Activated CD8-positive, alpha-beta T cell treated with anti-CD3 and anti-CD28 coated beads, Interleukin-2, amount 10 ng/mL, durations not matched to agents 7 days and 5 days (primary cell): ENCODE results near the gene ACYP2. TPM values are rescaled to one million over a fixed set of nuclear protein-coding genes. Genes with fewer than 3 reads are reported as not detected.
"Not testable (repeated sequence)": the region's sequence is repeated elsewhere in the genome, so short reads cannot be mapped to it uniquely, and the experiment has no call there.

Source experiments
- ATAC-seq: fragments of 150-1000 bp; cut with Tn5 transposase; one replicate; pipeline ENCODE4 v1.10.0; 2021; ENCODE audit warnings: moderate library complexity
- CTCF ChIA-PET: fragments of 350-600 bp; sonication (Branson Sonifier 250); formaldehyde crosslinking; loops from one replicate; lab custom pipeline; 2021; ENCODE audit warnings: antibody characterized with exemption; lab: Charles Lee
- POLR2A ChIA-PET: fragments of 350-600 bp; sonication (Branson Sonifier 250); formaldehyde crosslinking; loops from one replicate; lab custom pipeline; 2021; ENCODE audit warnings: antibody characterized with exemption; lab: Charles Lee
- DNase-seq: peaks from one replicate; pipeline ENCODE4 v3.0.0-alpha.2; 2020
- H3K27ac Mint-ChIP-seq: one replicate; pipeline ENCODE4 v1.8.0; 2021; ENCODE audit warnings: mild to moderate bottlenecking, mixed read lengths
- H3K27me3 Mint-ChIP-seq: one replicate; pipeline ENCODE4 v1.8.0; 2021; ENCODE audit warnings: low read depth, mixed read lengths
- H3K36me3 Mint-ChIP-seq: one replicate; pipeline ENCODE4 v1.8.0; 2021; ENCODE audit warnings: low read depth, mixed read lengths
- H3K4me1 Mint-ChIP-seq: one replicate; pipeline ENCODE4 v1.8.0; 2021; ENCODE audit warnings: low read depth, mixed read lengths
- H3K4me3 Mint-ChIP-seq: one replicate; pipeline ENCODE4 v1.8.0; 2021; ENCODE audit warnings: mild to moderate bottlenecking, mixed read lengths
- H3K9me3 Mint-ChIP-seq: one replicate; pipeline ENCODE4 v1.8.0; 2022; ENCODE audit warnings: mixed read lengths; ENCODE audit not compliant: insufficient read depth
- total RNA-seq, 2 experiments: library from RNA; stranded (reverse); gene quantifications; one replicate each; pipeline ENCODE4 v1.2.3, GENCODE V29; 2021

ACYP2 gene
- total RNA-seq, 2 experiments from 2014 or later, result 9.0 to 9.6 TPM

DNA sequence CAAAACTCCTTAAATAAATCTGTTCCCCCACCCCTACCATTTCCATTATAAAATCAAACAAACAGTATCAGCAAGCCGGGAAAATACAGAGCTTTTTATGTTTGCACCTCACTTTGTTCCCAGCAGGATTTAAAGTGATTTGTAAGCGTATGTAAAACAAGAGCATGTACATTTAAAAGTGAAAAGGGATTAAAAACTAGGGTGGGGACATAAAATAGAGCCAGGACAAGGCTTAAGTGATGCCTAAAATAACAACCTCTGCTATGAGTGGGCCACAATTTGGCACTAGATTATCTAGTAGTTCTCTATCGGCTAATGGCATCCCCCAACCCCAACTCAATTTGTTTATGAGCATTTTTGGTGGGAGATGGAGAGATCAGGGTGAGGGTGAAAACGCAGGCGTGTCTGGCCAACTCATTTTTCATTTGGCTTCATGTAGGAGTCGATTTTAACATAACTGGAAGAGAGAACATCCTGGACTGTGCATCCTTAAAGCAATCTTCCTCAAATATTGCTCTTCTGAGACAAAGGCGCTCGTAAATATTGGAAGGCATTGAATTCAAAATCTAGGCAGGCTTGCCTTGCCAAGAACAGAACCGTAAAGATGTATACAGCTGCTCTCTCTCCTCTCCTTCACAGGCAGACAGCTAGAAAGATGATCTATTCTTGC is 175.1 kb downstream of the ACYP2 start:
- no peaks in the 10 kb centered on the region for H3K36me3 Mint-ChIP-seq
- POLR2A ChIA-PET, result interaction anchor here (0.6 kb wide), 1 partner anchor 119 kb away, joined by 3 read pairs; no protein-coding TSS in a partner anchor

DNA sequence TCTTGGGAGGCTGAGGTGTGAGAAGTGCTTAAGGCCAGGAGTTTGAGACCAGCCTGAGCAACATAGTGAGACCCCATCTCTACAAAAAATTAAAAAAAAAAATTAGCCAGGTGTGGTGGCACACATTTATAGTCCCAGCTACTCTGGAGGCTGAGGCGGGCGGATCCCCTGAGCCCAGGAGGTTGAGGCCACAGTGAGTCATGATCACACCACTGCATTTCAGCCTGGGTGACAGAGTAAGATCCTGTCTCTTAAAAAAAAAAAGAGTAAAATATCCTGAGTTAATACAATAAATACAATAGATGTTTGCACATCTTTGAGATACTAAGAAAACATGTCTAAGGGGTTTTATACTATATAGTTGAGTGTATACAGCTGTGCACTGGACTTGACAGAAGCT is 179.2 kb downstream of the ACYP2 start:
- H3K4me3 Mint-ChIP-seq, H3K4me1 Mint-ChIP-seq, ATAC-seq, H3K36me3 Mint-ChIP-seq, DNase-seq, POLR2A ChIA-PET, H3K9me3 Mint-ChIP-seq, H3K27ac Mint-ChIP-seq, H3K27me3 Mint-ChIP-seq: not testable (repeated sequence)
- CTCF ChIA-PET, result interaction anchor here (1.4 kb wide), 1 partner anchor 188 kb away, joined by 4 read pairs; no protein-coding TSS in a partner anchor

More for the DNA sequence above, 175.1 kb downstream of the ACYP2 start:
- Mint-ChIP-seq H3K4me3 (no peak overlapping the region), H3K27ac (no peak overlapping the region), H3K4me1 (no peaks in the 10 kb centered on the region), H3K9me3 (no peaks in the 10 kb centered on the region), H3K27me3 (no peaks in the 10 kb centered on the region)
- CTCF ChIA-PET, result no interaction called here
- ATAC-seq (no peak), DNase-seq (no peak)

DNA sequence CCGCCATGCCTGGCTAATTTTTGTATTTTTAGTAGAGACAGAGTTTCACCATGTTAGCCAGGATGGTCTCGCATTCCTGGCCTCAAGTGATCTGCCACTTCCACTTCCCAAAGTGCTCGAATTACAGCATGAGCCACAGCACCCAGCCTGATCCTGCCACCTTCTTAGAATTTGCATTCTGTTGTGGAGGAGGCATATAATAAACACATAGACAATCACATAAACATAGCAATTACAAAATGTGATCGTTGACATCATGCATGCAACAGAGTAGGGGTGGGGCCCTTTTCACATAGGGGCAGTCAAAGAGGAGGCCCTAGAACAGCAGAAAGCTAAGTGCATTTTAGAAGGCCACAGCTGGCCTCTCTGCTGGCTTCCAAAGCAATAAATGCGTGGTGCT is 180.5 kb downstream of the ACYP2 start:
- no peaks in the 10 kb centered on the region for H3K27me3 Mint-ChIP-seq
- H3K36me3 Mint-ChIP-seq, result no peaks in the 10 kb centered on the region
- ChIA-PET CTCF (no interaction called here), POLR2A (no interaction called here)
- no peaks in the 10 kb centered on the region for H3K9me3 Mint-ChIP-seq
- H3K4me3 Mint-ChIP-seq, result no peak overlapping the region
- no peaks in the 10 kb centered on the region for H3K4me1 Mint-ChIP-seq
- H3K27ac Mint-ChIP-seq, result no peak overlapping the region
- no peak for DNase-seq
- no peak for ATAC-seq

DNA sequence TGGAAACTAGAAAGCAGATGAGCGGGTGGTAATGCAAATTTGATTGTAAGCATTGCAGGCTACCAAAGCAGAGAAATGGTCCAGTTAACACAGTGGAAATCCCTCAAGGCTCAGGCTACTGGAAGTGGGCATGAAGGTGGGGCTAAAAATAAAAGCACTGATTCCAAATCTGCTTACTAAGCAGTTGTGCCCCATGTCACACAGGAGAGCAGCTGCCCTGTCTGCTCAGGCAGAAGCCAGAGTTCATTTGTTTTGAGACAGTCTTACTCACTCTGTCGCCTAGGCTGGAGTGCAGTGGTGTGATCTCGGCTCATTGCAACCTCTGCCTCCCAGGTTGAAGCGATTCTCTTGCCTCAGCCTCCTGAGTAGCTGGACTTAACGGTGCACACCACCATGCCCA is 183.1 kb downstream of the ACYP2 start:
- no peak overlapping the region for H3K27ac Mint-ChIP-seq
- POLR2A ChIA-PET, result no interaction called here
- no peak for DNase-seq
- no peak for ATAC-seq
- no peak overlapping the region for H3K4me3 Mint-ChIP-seq
- H3K36me3 Mint-ChIP-seq, result no peaks in the 10 kb centered on the region
- CTCF ChIA-PET, result no interaction called here
- H3K4me1 Mint-ChIP-seq, result no peaks in the 10 kb centered on the region
- no peaks in the 10 kb centered on the region for H3K9me3 Mint-ChIP-seq
- H3K27me3 Mint-ChIP-seq, result no peaks in the 10 kb centered on the region

DNA sequence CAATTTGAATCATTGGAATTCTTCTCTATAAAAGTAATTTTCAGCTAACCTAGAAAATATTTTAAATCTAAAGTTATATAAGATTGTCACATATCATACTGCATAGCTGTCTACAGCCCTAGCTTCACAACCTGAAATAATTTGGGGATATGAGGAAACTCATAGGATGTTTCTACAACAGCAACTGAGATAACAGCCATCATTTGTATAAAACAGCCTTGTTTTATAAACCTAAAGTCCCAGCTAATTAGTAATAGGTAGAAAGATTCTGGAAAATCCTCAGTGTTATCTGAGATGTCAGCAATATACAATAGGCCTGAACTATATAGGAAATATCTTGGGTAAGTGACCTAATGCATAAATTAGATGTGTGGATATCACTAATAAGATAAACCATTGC is 188.2 kb downstream of the ACYP2 start:
- ATAC-seq (no peak), DNase-seq (no peak)
- Mint-ChIP-seq H3K27ac (no peak overlapping the region), H3K4me3 (no peak overlapping the region), H3K27me3 (no peaks in the 10 kb centered on the region), H3K4me1 (no peaks in the 10 kb centered on the region), H3K36me3 (no peaks in the 10 kb centered on the region), H3K9me3 (no peaks in the 10 kb centered on the region)
- CTCF ChIA-PET, result interaction anchor here (0.7 kb wide), 1 partner anchor 170 kb away, joined by 3 read pairs; no protein-coding TSS in a partner anchor
- POLR2A ChIA-PET, result no interaction called here

DNA sequence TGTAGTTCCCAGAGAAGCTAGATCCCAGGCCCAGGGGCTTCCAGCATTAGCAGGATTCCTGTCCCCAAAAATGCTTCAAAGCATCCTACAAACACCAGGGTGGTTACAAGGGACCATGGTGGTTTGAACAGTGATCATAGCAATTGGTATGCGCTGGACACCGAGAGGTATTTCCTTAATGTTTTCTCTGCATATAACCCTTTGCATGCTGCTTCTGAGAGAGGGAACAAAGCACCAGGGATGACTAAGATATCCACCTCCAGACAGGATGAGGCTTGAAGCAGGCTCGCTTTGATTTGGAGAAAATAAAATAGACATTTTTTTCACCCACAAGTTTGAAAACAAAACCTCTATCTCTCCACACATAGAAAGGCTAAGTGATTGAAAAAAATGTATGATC is 191.1 kb downstream of the ACYP2 start:
- CTCF ChIA-PET, result no interaction called here
- Mint-ChIP-seq H3K4me3 (no peak overlapping the region), H3K27me3 (peaks cover 3% of the 10 kb centered on the region), H3K4me1 (no peaks in the 10 kb centered on the region), H3K36me3 (no peaks in the 10 kb centered on the region), H3K27ac (no peak overlapping the region), H3K9me3 (no peaks in the 10 kb centered on the region)
- DNase-seq, result no peak
- POLR2A ChIA-PET, result no interaction called here
- no peak for ATAC-seq

DNA sequence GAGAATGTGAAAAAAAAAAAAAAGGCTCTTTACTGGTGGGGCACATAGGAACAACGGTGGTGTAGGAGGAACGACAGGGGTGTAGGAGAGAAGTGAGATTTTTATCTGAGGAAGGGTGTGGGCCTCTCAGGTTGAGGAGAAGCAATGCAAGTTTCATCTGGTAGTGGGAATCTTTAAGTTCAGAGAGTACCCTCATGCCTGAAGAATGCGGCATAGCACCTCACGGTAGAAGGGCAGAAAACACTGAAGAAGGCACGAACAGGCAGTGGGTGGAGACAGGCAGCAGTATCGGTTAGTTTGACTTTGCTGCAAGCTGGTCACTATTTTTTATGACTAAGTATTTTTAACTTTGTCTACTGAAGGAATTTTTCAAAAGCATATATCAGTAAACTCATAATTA is 192.8 kb downstream of the ACYP2 start:
- Mint-ChIP-seq H3K27ac (no peak overlapping the region), H3K9me3 (no peaks in the 10 kb centered on the region), H3K4me1 (no peaks in the 10 kb centered on the region), H3K27me3 (peaks cover 3% of the 10 kb centered on the region), H3K36me3 (no peaks in the 10 kb centered on the region), H3K4me3 (no peak overlapping the region)
- no peak for ATAC-seq
- CTCF ChIA-PET, result no interaction called here
- POLR2A ChIA-PET, result no interaction called here
- no peak for DNase-seq

DNA sequence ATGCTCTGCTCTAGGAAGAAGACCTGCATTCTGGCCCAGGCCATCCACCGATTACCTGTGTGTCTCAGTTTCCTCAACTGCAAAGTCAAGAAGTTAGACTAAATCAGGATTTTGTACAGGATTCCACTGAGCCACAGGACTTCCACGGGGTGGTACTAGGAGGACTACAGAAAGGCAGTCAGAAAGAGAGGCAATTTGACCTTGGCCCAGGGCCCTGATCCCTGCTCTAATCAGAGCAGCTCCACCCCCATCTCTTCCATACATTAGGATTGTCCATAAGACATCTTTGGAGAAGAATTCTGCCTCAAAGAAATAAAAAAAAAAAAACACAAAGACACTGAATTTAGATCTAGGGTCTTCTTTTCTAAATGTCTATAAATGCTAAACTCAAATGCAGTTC is 193.4 kb downstream of the ACYP2 start:
- Mint-ChIP-seq H3K36me3 (no peaks in the 10 kb centered on the region), H3K9me3 (no peaks in the 10 kb centered on the region), H3K4me1 (no peaks in the 10 kb centered on the region), H3K27ac (no peak overlapping the region), H3K27me3 (peaks cover 3% of the 10 kb centered on the region), H3K4me3 (no peak overlapping the region)
- ATAC-seq (no peak), DNase-seq (no peak)
- CTCF ChIA-PET, result no interaction called here
- POLR2A ChIA-PET, result no interaction called here

DNA sequence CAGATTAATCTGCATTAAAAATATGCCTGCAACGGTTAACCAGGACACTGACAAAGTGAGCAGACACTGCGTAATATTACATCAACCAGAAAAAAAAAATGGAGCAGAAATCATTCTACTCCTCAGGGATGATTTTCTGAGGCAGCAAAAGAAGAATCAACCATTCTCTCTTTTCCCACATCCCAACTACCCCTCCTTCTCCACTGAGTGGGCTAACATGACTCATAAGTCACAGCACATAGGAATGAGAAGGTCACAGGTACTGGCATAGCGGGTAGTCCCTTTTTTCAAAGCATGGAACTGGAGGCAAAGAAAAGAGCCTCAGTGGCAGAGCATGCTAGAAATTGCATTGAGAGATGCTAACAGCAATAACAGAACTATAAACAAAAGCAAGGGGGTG is 194.9 kb downstream of the ACYP2 start:
- H3K4me1 Mint-ChIP-seq, result no peaks in the 10 kb centered on the region
- no peaks in the 10 kb centered on the region for H3K36me3 Mint-ChIP-seq
- H3K4me3 Mint-ChIP-seq, result no peak overlapping the region
- ChIA-PET CTCF (no interaction called here), POLR2A (no interaction called here)
- no peak overlapping the region for H3K27ac Mint-ChIP-seq
- ATAC-seq (no peak), DNase-seq (no peak)
- peaks cover 7% of the 10 kb centered on the region for H3K27me3 Mint-ChIP-seq
- H3K9me3 Mint-ChIP-seq, result no peaks in the 10 kb centered on the region

DNA sequence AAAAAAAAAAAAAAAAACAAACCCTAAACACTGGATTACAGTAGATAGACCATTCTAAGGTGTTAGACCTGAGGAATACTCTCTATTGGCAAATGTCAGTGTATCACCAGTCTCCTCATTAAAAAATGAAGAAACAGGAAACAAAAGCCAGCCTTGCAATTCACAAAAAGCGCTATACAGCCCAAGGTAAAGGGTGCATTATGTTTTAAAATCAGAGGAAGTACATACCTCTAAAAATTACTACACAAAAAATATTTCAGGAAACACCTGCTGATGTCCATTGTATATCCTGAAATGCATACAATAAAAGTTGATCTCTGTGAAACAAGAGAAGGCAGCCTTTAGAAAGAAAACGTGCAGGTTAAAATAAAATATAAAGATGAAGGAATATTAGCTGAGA is 195.5 kb downstream of the ACYP2 start:
- no peaks in the 10 kb centered on the region for H3K9me3 Mint-ChIP-seq

DNA sequence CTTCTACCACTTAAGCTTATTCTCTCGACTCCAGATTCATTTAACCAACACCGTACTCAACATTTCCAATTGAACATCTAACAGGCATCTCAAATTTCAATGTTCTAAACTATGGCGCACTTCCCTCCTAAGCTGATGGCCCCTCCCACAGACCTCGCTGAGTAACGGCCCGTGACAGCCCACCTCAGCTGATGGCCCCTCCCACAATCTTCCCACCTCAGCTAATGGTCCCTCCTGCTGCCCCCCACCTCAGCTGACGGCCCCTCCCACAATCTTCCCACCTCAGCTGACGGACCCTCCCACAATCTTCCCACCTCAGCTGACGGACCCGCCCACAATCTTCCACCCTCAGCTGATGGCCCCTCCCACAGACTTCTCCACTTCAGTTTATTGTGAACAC is 197.7 kb downstream of the ACYP2 start:
- CTCF ChIA-PET, result no interaction called here

More for the DNA sequence above, 195.5 kb downstream of the ACYP2 start:
- POLR2A ChIA-PET, result no interaction called here
- no peak for ATAC-seq
- H3K4me1 Mint-ChIP-seq, result no peaks in the 10 kb centered on the region
- H3K27me3 Mint-ChIP-seq, result peaks cover 7% of the 10 kb centered on the region
- CTCF ChIA-PET, result interaction anchor here (1.0 kb wide), 1 partner anchor 19 kb away, joined by 3 read pairs; no protein-coding TSS in a partner anchor
- H3K4me3 Mint-ChIP-seq, result no peak overlapping the region
- no peak overlapping the region for H3K27ac Mint-ChIP-seq
- DNase-seq, result no peak
- H3K36me3 Mint-ChIP-seq, result no peaks in the 10 kb centered on the region

DNA sequence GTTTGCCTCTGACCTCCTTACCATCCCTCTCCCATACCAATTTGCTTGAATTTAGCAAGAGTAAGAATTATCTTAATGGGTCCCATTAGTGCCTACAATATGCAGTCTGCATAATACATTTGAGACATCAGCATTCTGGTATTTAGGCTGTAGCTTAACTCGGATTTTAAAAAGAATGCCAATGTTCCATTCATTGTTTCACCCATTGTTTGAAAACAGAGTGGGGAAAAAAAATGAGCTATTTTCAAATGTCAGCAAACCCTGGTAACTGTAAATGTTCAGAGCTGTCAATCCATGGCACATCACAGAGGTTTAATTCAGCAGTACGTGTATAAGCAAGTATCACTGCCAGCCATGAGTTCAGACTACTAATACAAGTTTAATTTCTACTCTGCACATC is 202.6 kb downstream of the ACYP2 start:
- Mint-ChIP-seq H3K4me3 (no peak overlapping the region), H3K36me3 (no peaks in the 10 kb centered on the region), H3K27me3 (peaks cover 13% of the 10 kb centered on the region), H3K27ac (no peak overlapping the region), H3K9me3 (no peaks in the 10 kb centered on the region), H3K4me1 (no peaks in the 10 kb centered on the region)
- ChIA-PET POLR2A (no interaction called here), CTCF (no interaction called here)
- DNase-seq (no peak), ATAC-seq (no peak)

More for the DNA sequence above, 197.7 kb downstream of the ACYP2 start:
- no peaks in the 10 kb centered on the region for H3K9me3 Mint-ChIP-seq
- POLR2A ChIA-PET, result no interaction called here
- ATAC-seq, result no peak
- H3K4me1 Mint-ChIP-seq, result no peaks in the 10 kb centered on the region
- H3K36me3 Mint-ChIP-seq, result no peaks in the 10 kb centered on the region
- H3K27ac Mint-ChIP-seq, result no peak overlapping the region
- no peak overlapping the region for H3K4me3 Mint-ChIP-seq
- H3K27me3 Mint-ChIP-seq, result peaks cover 10% of the 10 kb centered on the region
- DNase-seq, result no peak

DNA sequence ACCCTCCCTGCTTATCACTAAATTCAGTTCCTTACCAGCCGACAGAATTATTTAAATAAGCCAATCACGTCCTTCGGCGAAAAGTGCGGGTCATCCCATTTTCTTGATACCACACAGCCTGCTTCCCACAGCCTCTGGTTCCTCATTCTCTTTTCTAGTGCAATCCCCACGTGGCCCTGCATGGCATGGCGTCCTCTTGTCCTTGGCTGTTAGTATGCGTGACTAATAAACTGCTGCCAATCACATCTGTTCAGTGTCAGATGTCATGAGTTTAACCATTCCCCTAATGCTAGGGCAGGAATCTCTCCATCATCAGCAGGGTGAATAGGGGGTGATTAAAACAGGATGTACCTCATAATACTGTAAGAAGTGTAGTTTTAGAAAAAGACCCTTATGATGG is 203.4 kb downstream of the ACYP2 start:
- no peaks in the 10 kb centered on the region for H3K4me1 Mint-ChIP-seq
- CTCF ChIA-PET, result no interaction called here
- peaks cover 13% of the 10 kb centered on the region for H3K27me3 Mint-ChIP-seq
- DNase-seq (no peak), ATAC-seq (no peak)
- POLR2A ChIA-PET, result no interaction called here
- no peak overlapping the region for H3K4me3 Mint-ChIP-seq
- no peak overlapping the region for H3K27ac Mint-ChIP-seq
- H3K36me3 Mint-ChIP-seq, result no peaks in the 10 kb centered on the region
- H3K9me3 Mint-ChIP-seq, result no peaks in the 10 kb centered on the region
